GM21447 (cell line): ENCODE data around the gene BMP7.

Source experiments
- ATAC-seq: cut with Tn5 transposase; IDR thresholded peaks from one replicate; pipeline ENCODE4 v1.9.1; 2021; ENCODE audit not compliant: unreplicated experiment

The BMP7 gene

DNA sequence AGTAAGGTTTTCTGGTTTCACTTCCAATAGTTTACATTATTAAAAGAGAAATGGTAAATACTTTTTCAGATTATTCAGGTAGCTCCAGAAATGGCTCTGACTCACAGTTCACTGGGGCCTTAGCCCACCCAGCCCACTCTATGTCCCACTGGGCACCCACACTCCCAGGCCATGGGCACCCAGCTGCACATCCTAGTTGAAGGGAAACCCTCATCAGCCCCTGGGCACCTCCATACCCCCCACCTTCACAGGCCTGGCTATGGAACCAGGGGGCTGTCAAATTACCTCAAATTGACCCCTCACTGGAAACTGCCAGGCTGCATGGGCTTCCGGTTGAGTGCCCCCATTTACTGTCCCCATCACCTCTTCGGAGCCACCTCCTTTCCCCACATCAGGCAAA lies 51.5 kb downstream of the BMP7 start:
- no peak for ATAC-seq

DNA sequence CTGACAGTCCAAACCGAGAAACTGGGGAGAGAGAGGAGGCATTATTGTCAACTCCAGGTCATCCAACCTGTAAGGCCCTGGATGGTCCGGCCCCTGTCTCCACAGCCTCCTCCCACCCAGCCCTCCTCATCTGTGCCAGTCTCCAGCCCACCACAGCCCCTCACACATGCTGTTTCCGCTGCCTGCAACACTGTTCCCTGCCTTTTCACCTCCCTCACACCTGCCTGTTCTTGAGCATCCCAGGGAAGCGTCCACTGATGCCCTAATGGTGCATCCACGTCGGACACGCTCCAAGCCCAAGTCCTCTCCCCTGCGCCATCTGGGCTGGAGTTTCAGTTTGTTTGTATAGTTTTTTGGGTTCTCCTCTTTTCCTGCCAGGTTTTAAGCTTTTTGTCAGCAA lies 52.0 kb downstream of the BMP7 start:
- ATAC-seq, result no peak

DNA sequence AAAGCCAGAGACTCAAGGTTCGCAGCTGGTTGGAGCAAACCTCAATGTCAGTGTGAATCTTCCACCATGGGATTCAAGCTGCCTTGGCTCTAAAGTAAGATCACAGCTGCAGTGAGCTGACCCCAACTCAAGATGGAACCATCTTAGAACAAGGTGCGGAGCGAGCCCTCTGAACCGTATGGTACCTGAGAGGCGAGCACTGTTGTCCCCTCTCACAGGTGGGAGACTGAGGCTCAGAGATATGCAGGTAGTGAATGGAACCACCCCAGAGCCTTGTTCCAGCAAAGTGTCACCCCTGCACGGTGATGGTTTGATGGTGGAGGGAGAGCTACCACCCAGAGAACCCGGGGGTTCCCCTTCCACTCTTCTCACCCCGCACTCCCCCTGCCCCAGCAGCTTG lies 52.5 kb downstream of the BMP7 start:
- ATAC-seq, result no peak

DNA sequence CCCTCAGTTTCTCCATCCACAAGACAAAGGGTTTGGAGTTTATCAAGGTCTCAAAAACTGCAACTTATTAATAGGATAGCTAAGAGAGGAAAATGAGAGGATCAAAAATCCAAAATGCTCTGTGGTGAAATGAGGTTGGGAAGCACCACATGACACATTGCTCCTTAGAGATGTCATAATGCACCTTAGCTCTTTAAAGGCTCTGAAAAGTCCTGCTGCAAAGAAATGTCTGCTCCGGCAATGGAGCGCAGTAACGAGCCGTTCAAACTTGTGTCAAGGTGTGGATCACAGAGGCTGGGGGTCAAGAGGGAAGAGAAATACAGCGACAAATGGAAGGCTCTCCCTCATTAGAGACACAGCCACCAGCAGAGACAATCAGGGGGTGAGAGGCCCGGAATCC lies 53.1 kb downstream of the BMP7 start:
- no peak for ATAC-seq

DNA sequence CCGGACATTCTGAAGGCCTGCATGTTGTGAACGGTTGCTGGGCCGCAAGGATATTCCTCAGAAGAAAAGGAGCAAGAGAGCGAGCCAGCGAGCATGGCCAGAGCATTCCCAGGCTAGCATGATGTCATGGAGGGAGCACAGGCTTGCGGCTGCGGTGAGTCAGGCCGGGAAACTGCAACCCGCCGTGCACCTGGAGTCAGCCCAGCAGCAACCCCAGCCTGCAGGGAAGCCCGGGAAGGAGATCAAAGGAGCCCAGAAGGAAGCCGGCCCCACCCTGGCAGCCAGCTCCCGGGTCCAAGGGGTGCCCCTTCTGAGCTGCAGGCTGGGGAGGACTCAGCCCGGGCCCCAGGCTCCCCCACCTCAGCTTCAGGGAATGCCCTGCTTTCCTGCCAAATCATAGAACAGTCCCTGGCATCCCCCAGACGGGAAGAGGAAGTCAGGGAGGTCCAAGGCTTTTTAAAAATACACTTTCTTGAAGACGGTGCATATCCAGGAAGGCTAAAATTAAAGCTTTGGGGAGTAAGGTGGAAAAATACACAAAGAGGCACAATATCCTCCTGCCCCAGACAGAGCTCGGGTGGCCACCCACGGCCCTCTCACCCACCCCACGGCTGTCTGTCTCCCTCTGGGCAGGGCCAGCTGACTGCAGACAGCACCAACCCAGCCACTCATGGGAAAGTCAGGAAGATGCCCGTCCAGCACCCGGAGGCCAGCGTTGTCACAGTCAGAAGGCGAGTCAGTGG lies 53.7 kb downstream of the BMP7 start:
- no peak for ATAC-seq

DNA sequence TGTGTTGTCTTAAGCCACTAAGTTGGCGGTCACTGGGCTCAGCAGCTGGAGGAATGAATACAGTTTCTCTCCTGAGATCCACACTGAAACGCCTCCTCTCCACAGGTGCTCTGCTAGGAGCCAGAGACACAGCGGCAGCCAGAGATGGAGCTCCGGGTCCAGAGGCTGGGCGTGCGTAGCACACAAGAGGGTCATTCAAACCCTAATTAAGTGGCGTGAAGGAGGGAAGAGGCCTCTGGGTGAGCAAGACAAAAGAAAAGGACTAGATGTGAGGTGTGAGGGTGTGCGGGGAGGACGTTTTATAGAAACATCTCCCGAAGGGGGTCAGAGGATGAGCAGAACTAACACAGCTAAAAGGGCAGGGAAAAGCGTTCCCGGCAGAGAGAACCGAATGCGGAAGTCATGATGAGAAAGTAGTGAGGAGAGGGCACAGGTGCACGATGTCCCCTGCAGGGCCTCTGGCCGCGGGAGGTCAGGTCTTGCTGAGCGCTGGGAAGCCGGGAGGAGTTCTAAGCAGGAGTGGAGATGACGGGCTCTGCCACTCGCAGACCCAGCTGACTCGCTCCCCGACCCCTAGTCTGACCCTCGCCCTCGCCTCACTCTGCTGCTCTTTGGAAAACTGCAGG lies 54.4 kb downstream of the BMP7 start:
- ATAC-seq, result no peak

DNA sequence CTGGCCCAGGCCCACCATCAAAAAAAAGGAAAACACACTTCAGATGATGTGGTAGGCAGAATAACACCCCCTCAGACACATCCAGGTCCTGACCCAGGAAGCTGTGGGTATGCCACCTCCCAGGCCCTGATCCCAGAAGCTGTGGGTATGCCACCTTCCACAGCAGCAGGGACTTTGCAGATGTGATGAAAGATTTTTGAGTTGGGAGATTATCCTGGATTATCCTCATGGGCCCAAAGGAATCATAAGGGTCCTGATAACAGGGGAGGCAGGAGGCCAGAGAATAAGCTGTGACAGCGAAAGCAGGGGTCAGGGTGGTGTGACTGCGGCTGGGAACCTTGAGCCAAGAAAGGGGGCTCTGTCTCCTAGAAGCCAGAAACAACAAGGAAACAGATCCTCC lies 55.0 kb downstream of the BMP7 start:
- ATAC-seq, result no peak

DNA sequence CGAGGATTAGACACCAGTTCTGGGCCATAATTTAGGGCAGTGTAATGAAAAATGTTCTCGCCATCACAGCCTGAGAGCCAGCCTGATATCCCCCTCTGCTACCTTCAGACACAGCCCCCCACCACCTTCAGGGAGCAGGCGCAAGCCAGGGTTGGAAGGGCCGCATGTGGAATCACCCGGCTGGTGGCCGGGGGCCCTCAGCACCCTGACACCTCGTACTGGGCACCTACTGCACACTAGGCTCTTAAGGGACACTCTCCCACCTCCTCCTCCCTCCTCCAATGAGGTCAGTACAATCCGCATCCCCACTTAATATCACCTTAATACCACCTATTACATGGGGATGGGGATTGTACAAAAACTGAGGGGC lies 55.5 kb downstream of the BMP7 start:
- ATAC-seq, result no peak

DNA sequence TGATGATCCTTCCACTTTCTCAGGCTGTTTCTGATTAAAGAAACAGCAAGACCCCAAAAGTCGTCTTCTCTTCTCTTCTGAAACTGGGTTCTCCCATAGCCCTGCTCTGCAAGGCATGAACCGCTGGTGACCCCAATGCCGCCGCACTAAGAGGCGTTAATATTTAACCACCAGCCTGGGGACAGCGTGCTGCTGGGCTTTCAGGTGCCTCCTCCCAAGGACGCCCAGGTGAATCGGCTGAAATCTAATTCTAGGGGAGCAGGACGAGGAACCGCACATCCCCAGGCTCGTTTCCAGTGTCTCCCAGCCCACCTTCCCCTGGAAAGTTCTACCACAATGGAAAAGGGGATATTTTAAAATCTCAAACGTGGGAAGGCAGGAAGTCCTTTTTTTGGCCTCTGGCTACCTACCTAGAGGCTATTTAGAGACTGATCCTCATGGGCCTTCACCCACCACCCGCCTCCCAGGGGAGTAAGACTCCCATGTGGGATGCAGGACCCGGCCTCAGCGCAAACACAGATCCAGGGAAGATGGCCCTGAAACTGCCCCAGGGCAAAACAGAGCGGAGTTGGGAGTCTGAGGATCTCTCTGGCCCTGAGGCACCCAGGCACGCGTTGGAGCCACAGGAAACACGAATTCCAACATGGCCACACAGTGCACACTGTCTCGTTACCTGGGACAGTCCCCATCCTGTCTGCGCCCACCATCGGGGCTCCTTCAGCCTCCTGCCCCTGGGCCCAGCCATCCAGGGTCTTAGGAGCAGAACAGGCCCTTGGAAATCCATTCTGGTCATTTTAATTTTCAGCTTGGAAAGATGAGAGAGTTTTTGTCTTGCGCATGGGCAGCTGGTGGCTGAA lies 56.2 kb downstream of the BMP7 start:
- ATAC-seq, result no peak

DNA sequence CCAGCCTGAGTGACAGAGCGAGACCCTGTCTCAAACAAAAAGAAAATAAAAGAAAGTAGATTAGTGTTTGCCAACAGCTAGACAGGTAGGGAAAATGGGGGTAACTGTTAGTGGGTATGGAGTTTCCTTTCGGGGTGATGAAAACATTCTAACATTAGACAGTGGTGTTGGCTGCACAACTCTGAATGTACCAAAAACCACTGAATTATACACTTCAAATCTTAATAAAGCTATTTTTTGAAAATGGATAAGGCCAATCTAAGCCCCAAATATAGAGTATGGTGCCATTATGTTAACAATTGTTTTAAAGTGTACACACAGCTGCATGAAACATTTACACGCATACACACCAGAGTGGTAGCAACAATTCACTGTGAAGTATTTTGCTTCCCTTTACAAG lies 57.0 kb downstream of the BMP7 start:
- no peak for ATAC-seq

DNA sequence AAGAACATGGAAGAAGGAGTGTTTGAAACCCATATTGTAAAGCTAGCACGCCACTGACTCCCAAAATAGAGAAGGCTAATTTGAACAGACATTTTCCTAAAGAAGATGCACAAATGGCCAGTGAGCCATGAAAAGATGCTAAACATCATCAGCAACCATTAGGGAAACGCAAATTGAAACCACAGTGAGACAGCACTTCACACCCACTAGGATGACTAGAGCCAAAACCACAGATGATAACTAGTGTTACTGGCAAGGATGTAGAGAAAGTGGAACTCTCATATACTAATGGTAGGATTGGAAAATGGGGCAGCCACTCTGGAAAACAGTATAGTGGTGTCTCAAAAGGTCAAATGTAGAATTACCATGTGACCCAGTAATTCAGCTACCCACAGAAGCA lies 58.2 kb downstream of the BMP7 start:
- no peak for ATAC-seq

DNA sequence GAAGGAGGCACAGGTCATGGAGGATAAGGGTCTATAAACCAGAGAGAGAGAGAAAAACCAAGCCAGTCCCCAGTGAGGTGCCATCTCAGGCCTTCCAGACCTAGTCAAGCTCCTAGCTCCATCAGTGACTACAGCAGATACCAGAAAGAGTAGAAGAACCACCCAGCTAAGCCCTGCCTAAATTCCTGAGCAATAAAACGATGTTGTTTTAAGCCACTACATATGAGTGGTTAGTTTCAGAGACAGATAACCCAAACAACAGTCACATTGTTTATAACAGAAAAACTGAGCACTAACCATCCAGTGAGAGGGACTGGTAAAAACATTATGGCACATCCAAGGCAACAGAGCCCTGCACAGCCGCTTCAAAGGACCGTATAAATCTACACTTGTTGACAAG lies 59.2 kb downstream of the BMP7 start:
- no peak for ATAC-seq

DNA sequence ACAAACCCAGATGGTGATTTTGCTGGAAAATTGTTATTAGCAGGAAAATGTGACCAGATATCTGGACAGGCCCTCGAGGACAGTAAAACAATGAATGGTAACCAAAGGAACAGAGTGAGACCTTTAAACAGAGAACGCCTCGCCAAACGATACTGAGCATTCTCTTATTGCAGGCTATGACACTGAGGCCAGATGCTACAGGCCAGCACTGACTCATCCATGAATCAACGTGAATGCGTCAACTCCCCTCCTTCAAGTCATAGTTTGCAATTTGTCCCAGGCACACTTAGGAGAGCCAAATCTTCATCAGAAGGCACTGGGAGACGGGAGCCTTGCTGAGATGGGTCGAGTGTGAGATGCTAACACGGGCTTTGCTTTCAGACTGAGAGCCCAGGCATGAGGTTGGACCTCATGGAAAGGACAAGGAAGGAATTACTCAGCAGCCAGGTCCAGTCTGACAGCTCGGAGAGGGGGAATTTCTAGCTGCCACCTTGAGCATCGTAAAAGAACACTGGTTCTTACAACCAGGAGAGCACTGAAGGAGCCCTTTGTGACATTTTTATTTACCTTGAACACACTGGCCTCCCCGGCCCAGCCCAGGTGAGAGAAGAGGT lies 60.7 kb downstream of the BMP7 start:
- ATAC-seq, result no peak

DNA sequence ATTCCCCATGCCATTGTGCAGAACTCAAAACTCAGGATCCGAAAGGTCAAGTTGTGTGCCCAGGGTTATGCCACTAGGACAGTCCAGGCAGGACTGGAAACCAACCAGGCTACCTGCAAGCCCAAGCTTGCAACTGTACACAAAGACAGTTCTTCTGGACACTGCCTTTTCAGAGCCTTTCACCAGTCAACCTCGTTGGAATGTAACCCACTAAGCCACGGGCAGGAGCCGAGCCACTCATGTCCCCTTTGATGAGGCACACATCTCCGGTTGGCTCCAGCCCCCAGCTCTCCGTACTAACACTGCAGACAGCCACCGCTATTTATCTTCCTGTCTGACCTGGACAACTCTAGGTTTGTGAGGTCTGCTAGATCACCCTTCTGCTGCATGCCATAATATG lies 62.5 kb downstream of the BMP7 start:
- no peak for ATAC-seq

DNA sequence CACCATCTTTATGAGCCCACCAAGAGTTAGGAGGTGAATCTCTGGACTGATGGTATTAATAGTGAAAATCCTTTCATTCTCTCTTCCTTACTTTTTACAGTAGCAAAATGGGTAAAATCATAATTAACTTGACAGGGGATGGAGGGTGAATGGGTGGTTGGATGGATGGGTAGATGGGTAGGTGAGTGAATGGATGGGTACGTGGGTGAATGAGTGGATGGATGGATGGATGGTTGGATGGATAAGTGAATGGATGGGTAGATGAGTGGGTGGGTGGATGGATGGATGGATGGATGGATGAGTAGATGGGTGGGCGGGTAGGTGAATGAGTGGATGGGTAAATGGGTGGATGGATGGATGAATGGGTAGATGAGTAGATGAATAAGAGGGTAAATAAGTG lies 63.2 kb downstream of the BMP7 start:
- no peak for ATAC-seq

DNA sequence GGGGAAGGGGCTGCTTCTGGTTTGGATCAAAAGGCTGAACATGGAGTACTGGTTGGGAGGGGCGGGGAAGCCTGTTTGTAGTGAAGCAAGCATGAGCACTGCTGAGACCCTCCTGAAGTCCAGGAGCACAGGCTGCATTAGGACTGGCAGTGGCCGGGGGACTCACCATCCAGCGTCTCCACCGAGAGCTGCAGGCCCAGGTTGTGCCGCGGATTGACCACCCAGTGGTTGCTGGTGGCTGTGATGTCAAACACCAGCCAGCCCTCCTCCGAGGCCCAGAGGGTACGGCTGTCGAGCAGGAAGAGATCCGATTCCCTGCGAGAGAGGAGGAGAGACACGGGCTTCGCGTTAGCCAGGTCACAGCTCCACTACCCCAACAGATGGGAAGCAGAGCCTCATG lies 64.1 kb downstream of the BMP7 start:
- no peak for ATAC-seq

DNA sequence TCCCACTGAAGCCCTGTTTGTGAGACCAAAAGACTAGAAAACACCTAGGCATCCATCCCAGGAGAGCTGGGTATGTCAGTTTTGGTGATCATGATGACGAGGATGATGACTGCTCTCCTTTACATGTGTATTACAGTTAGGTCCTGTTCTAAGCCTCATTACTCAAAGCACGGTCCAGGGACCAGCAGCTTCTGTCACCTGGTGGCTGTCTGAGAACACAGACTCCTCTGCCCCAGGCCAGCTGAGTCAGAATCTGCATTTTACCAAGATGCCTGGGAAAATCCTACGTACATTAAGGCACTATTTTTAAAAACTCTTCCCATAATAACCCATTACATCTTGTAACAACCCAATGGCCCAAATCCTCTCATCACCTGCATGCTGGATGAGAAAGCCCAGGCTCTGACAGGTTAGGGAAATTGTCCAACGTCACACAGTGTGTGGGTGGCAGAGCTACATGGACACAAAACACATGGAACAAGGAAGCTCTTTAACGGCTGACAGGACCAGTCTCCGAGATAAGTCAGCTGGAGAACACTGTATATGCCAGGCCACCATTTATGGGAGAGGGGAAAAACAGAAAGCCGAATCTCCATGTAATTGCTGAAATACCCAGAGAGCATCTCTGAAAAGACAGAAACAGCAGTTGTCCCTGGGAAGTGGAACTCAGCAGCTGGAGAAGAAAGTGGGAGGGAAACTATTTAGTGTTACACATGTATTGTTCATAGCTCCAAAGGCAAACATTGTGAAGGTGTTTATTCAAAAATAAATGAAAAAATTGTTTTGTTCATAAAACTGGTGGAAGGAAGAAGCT lies 65.4 kb downstream of the BMP7 start:
- ATAC-seq, result no peak

DNA sequence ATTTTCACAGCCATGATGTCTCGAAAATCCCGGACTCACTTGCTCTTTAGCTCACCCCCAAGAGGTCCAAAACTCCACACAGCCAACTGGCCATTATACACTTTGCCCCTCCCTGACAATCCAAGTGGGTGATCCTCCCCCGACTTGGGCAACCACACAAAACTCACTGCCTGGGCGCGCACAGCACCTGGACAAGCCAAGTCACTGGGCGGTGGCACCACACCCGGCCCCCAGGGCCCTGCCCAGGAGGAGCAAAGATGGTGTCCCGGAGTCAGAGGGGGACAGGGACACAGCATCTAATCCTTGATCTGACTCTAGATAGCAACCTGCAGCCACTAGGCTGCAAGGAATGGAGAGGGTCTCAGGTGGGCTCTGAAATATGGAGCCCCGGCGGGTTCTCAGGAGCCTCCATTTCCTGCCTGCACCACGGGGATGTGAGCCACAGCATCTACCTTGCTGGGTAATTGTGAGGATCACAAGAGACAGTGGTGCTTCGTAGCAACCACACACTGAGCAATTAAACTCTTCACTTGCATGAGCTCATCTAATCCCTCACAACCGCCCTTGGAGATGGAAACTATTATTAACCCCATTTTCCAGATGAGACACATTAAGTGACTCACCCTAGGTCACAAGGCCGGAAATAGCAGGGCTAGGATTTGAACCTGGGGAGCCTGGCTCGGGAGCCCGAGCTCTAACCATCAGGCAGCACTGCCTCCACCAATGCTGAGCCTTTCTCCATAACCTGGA lies 66.6 kb downstream of the BMP7 start:
- ATAC-seq, result no peak

DNA sequence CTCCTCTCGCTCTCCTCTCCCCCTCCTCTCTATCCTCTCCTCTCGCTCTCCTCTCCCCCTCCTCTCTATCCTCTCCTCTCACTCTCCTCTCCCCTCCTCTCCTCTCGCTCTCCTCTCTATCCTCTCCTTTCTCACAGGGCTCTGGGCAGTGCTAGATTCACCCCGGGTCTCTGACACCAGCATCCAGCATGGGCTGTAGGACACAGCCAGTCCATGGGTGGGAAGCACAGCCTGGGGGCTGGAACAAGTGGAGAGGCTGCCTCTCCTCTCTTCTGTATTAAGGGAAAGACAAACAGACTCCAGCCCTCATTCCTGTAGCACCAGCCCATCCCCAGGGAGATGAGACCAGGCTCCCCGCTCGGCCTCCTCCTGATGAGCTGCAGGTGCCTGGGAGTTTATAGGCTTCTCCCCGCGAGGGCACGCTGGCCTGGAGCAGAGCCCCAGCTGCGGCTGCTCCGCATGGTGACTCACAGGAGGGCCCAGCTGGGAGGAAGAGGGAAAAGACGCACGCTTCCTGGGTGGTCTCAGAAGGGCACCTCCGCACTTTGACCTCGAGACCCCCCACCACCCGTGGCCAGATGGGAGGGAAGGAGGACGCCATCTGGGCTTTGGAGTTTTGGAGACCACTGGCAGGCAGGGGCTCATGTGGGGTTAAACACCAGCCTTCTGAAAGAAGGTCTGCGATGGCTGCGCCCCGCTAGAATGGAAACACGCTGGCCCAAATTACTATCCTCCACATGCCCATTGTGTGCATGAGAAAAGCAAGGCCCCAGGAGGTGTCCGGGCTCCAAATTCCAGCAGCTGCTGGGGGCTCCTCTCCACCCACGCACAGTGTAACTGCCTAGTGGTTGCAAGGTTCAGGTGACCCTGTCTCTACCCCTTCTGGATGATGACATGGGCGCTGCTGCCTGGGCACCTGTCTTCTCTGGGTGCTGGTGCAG lies 68.0 kb downstream of the BMP7 start:
- ATAC-seq, result no peak
